Measurements from ENCODE around the gene LYSMD3.

- TF ChIP-seq POLR2A (IDR thresholded peaks at IDR 0.05; ENCODE audit: low read depth, low read length): no peak
- TF ChIP-seq ZBTB4 (CRISPR knock-in tag; IDR thresholded peaks at IDR 0.05): no peak
- TF ChIP-seq SIN3A (IDR thresholded peaks at IDR 0.05; ENCODE audit: low read depth, low read length): no peak
- no peak for TF ChIP-seq CEBPB (IDR thresholded peaks at IDR 0.05; ENCODE audit: borderline replicate concordance in 1 of 2, low read depth in 2 of 2, low read length in 2 of 2)
- no peak for TF ChIP-seq E2F4 (IDR thresholded peaks at IDR 0.05; ENCODE audit: low read depth, low read length)
- no peak for TF ChIP-seq FOXM1 (IDR thresholded peaks at IDR 0.05; ENCODE audit: low read depth, low read length)
- TF ChIP-seq RELA (IDR thresholded peaks at IDR 0.05; ENCODE audit: borderline replicate concordance, partially characterized antibody): no peak
- no peak for TF ChIP-seq HDAC2 (IDR thresholded peaks at IDR 0.05)
- peak; percentile 70 for TF ChIP-seq CREB1 (IDR thresholded peaks at IDR 0.05; ENCODE audit: low read depth)
- TF ChIP-seq SP1 (IDR thresholded peaks at IDR 0.05; ENCODE audit: low read depth, low read length): no peak
- 0 out of 2 replicates have a peak, but pooled peaks have one; percentile 1 for TF ChIP-seq MXI1 (IDR thresholded peaks at IDR 0.05; ENCODE audit: low read depth, low read length)
These were observed 687 bp downstream of the LYSMD3 start for GRCh38 chr5:90528601-90529193.
